ENCODE measurements around the gene SINHCAF.

DNA sequence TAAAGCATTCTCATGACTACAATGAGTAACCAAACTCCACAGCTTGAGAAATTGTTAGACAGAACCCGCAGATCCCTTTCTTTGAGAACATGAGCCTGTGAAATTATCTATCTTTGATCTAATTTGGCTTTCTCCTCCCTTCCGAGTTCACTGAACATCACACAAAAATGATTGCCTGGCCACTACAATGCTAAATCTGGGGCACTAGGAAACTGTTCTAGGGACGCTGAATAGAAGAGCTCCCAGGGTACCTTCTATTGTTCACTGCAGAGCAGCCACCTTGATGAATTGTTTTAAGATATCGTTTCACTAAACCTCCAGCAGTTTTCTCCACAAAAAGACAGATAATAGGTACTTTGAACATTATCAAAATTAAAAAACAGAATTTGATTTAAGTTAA, 47.5 kb downstream of the SINHCAF start:
- TF ChIP-seq CTCF (IDR thresholded peaks at IDR 0.05) (no peak), POLR2A (IDR thresholded peaks at IDR 0.05) (no peak)
